Non-pigmented ciliary epithelial cell (primary cell): ENCODE measurements around the gene WDR5B.
A peak's percentile ranks its signal among the peaks of the same experiment; 100 is the strongest.

Source experiments
- DNase-seq: peaks from one replicate; pipeline ENCODE4 v3.0.0-alpha.2; 2010; ENCODE audit warnings: low read depth

The WDR5B gene

DNA sequence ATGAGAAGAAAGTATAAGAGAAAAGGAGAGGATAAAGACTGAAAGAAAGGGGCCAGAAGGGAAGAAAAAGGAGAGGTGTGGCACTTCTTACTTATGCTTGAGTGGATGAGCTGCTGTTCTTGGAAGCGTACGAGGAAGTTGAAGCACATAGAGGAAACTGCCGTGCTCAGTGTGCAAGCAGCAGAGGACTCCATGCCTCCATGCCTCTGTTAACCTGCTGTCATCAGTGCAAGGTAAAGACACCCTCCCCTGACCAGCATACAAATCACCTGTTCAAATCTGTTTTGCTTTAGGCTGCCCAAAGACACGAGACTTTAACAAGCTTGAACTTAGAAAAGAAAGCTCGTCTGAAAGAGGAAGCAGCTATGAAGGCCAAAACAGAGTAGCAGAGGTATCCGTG is 6.4 kb downstream of the WDR5B start:
- DNase-seq, result no peak

DNA sequence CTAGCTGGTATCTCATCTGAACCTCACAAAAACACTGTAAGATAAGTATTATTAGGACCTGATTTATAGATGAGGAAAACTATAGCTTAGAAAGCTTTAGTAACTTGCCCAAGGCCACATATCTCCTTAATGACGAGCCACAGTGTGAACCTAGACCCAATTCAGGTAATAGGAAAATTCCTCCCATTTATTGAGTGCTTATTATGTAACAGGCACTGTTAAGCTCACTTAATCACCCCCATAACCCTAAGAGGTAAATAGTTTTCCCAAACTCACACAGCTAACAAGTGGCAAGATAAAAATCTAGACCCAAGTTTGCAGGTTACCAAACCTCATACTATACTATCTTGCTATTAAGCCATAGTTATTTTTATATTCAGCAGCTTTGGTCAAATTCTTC is 7.9 kb downstream of the WDR5B start:
- DNase-seq, result no peak

DNA sequence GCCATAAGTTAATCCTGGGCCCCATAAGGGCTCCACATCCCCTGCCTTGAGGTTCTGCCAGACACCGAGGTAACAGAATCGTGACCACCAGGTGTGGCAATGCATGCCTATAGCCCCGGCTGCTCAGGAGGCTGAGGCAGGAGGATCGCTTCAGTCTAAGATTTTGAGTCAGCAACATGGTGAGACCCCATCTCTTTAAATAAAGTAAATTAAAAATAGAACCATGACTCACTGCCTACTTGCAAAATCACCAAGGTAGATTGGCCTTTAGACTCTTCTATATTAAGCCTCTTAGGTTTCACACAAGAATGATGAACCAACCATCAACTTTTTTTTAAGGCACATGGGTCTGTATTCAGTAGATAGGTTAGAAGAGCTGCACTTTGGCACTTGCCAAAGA is 9.7 kb downstream of the WDR5B start:
- DNase-seq, result no peak

- DNase-seq, result no peak
Measured at GRCh38 chr3:122405015-122405414, 10.8 kb downstream of the WDR5B start.

GRCh38 chr3:122403489-122403888 is 12.4 kb downstream of the WDR5B start:
- peak; percentile 77 for DNase-seq

DNA sequence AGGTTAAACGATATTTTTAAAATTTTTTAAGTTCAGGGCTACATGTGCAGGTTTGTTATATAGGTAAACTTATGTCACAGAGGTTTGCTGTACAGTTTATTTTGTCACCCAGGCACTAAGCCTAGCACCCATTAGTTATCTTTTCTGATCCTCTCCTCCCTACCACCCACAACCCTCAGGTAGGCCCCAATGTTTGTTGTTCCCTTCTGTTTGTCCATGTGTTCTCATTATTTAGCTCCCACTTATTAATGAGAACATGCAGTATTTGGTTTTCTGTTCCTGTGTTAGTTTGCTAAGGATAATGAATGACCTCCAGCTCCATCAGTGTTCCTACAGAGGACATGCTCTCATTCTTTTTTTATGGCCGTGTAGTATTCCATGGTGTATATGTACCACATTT is 16.9 kb downstream of the WDR5B start:
- no peak for DNase-seq

DNA sequence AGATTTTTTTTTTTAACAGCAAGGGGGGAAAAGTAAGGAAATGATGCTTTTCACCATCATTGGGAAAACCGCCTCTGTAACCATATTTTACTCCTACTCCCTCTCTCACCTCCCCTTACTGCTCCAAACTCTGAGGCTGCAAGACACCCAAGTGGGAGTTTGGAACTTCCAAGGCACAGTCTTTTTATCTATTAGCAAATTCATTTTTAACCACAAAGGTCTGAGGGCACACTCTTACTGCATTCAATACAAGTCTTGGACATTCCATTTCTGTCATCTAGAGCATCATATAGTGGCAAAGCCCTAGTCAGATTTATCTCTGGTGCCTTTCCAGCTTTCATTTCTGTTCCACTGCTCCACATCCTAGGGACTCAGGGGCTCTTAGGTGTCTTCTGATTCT is 18.7 kb downstream of the WDR5B start:
- DNase-seq, result no peak

GRCh38 chr3:122396511-122396910 is 19.4 kb downstream of the WDR5B start:
- no peak for DNase-seq

- no peak for DNase-seq
Measured at GRCh38 chr3:122395582-122395981, 20.3 kb downstream of the WDR5B start.

DNA sequence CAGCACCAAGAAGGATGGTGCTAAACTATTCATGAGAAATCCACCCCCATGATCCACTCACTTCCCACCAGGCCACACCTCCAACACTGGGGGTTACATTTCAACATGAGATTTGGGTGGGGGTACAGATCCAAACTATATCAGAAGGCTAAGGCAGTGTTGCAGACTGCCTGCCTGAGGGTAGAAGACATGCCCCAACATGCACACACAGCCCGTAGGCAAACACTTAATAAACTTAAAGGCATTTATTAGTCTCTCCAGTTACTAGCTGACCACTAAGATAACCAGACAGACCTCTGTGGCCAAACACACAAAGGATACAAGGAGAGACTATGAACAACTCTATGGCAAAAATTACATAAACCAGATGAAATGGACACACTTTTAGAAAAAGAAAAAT is 21.7 kb downstream of the WDR5B start:
- DNase-seq, result no peak

DNA sequence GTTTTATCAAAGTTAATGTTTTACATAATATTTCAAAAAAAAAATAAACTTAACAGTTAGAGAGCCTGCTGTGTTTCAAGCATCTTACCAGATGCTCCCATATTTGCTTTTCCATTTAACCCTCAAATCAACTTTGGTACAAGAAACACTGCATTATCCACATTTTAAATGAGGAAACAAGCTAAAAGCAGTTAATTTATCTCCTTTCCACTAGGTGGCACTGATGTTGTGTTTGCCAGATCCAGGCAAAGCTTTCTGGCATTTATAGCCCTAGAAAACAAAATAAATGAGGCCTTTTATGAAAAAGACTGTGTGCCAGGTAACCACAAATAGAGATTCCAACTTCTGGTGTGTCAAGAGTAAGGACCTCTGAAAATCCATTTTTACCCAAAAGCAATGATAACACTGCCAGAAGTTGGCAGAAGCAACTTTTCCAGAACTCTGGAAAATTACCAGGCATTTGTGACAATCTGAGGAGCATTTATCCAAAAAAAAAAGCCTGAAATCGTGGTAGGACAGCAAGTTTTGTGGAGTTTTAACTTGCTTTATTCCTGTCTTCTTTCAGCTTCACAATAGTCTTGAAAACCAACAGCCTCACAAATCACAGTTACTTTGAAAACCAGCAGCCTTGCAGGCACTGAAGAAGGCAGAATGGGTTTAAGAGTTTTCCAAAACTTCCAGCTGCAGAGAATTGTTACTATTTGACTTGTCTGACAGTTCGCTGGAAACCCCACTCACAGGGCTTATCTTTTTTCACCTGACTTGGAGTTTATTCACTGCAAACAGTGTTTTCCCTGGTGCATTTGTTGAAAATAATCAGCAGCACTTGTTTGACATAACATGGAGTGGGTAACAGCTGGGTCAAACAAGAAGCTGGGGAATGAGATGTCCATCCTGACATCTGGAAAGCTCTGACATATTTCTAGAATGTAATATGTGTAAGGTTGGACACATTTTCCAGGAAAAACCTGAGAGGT is 22.7 kb downstream of the WDR5B start:
- DNase-seq, result no peak

DNA sequence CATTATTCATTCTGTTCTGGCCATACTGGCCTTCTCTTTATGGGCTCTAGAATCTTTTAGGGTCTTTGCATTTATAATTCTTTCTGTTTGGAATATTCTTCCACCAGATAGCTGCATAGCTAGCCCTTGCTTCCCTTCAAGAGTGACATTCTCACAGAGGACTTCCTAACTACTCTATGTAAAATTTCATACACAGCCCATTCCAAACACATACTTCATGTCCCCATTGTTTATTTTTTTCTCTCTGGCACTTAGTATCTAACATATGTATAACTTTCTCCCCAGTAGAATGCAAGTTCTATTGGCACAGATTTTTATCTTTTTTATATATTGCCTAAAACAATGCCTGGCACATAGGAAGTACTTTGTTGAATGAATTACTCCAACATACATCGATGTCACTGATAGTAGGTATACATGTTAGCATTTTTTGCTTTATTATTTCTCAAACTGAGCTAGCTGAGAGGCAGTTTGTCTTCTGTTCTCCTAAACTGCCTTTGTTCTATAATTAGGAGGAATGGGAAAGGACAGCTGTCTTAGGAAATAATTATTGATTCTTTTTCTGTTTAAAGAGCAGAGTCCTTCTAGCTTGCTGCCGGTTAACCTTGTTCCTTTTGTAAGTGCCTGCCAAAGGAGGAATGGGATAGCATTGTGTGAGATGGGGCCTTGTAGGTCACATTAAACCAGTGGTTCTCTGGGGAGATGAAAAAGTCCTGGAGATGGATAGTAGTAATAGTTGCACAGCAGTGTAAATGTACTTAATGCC is 24.0 kb downstream of the WDR5B start:
- DNase-seq, result no peak

- no peak for DNase-seq
Measured at GRCh38 chr3:122390665-122391064, 25.2 kb downstream of the WDR5B start.

DNA sequence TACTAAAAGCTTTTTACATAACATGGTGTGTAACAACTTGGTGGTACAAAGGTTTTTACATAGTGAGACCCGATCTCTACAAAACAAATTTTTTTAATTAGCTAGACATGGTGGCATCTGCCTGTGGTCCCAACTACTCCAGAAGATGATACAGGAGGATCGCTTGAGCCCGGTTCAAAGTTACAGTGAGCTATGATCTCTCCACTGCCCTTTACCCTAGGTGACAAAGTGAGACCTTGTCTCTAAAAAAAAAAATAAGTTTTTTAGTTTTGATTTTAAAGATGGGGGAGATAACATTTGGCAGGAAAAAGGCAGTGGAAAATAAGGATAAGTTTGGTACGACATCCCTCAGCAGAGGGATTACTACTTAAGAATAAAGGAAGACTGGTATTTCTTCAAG is 26.0 kb downstream of the WDR5B start:
- no peak for DNase-seq

- no peak for DNase-seq
Measured at GRCh38 chr3:122389197-122389596, 26.7 kb downstream of the WDR5B start.

- no peak for DNase-seq
Measured at GRCh38 chr3:122387709-122388108, 28.2 kb downstream of the WDR5B start.

DNA sequence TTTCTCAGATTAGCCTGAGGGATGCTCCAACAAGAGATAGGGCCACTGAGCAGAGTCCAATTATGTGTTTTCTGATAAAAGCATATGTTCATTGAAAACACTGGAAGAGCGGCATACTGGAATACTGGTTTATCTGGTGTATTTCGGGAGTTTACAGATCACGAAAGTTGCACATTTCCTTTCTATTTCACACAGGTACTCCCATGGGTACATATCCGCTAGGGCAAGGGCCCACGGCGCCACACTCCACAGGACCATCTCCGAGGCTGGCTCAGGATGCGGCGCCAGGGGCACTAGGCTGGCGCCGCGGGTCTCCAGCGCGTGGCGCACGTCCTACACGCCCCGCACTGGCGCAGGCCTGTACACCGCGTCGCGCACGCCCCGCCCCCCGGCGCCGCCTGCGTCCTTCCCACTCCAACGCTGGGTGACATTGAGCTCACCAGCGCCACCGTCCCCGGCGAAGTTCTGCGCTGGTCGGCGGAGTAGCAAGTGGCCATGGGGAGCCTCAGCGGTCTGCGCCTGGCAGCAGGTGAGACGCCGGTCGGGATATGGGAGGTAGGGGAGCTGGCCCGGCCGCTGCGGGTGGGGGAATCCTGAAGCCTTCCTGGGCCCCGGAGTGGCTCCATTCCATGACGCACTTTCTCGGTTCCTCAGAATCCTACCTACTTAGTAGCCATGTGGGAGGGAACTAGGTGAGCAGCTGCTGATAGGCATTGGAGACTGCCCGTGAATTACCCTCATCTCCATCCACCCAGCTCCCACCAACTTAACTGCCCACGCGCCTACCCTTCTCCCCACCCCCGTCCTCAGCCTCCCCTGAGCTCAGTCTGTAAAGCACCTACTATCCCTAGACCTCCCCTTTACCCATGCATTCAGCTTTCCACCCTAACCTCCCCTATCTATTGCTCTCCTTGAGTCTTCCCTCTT is 31.8 kb downstream of the WDR5B start, which contains the start of gene FAM162A:
FAM162A (plus strand) TSS at position 412 of the 927 bp plus-strand sequence; CDS start at position 496, 84 bp downstream.
- DNase-seq, result no peak

DNA sequence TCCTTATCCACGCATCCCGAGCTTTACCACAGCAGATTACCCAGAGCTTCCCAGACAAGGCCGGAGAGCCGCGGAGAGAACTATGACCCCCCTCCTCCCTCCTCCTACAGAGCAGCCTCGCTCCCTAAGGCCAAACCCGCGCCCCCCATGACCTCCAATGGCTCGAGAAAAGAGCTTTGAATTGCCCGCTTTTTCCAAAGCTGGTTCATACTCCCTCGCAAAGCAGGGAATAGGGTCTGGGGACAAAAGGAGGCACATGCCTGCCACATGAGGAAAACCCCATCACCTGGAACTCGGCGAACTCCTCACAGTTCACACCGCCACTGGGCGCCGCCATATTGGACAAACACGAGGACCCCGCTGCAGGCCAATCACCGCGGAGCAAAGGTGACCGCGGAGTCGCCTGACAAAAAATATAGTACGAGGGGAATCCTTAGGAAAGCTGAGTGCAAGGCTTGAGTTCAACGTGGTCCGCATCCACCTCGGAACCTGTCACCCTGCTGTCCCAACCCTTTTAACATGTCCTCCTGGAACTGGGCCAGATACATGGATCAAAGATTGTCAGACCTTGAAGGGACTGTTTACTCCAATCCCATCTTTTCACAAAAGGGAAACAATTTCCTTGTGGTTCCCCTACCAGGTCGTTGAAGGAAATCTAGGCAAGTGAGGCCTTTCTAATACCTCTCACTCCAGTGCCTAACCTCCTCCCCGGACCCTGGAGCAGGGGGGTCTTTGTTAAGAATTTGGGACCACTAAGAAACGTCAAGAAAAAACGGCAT is 32.8 kb downstream of the WDR5B start, which contains the start of gene MIX23:
MIX23 (minus strand) TSS at position 344 of the 779 bp plus-strand sequence; CDS start at position 337, 7 bp downstream.
- no peak for DNase-seq

DNA sequence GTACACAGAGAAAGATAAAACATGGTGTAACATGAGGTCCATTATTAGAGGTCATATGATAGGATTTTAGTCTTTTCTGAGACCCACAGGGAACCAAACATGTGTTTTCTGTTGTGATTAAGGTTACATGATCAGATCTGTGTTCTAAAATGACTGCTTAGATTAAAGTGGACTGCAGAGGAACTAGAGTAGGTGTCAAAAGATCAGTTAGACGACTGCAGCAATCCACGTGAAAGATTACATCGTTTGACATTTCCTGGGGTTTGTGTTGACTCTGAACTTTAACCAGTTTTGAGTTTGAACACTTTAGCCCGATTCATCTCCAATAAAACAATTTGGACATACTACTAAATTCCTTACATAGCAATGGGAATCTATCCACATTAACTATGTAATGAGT is 37.9 kb downstream of the WDR5B start:
- DNase-seq, result no peak

- no peak for DNase-seq
Measured at GRCh38 chr3:122374034-122374433, 41.8 kb downstream of the WDR5B start.

GRCh38 chr3:122366379-122366749 is 49.5 kb downstream of the WDR5B start:
- DNase-seq, result no peak
